ENCODE data around the gene PSMC5.

GRCh38 chr17:63830278-63830677 is 3.0 kb downstream of the PSMC5 start:
- TF ChIP-seq EP300 (IDR thresholded peaks at IDR 0.05; ENCODE audit: borderline replicate concordance) (no peak), FOXM1 (IDR thresholded peaks at IDR 0.05; ENCODE audit: borderline replicate concordance, low read depth) (no peak), YY1 (IDR thresholded peaks at IDR 0.05; ENCODE audit: low read depth) (no peak), USF1 (IDR thresholded peaks at IDR 0.05) (no peak), MAX (IDR thresholded peaks at IDR 0.05) (no peak), CREB1 (IDR thresholded peaks at IDR 0.05; ENCODE audit: low read depth) (no peak), RAD21 (IDR thresholded peaks at IDR 0.05; ENCODE audit: low read depth) (no peak), ZBTB7A (IDR thresholded peaks at IDR 0.05; ENCODE audit: low read depth) (no peak), TAF1 (IDR thresholded peaks at IDR 0.05; ENCODE audit: low read depth) (no peak), TCF12 (IDR thresholded peaks at IDR 0.05; ENCODE audit: low read depth) (no peak)
